Body of pancreas (tissue), 4 donors: ENCODE results near the gene METRNL.

Experiments used
- CTCF ChIP-seq, 7 experiments: fragments of 450-650 bp in 4 of 7; fragments of 200-600 bp in 3 of 7; sonication (generic) in 3 of 7; IDR thresholded peaks; one replicate each; pipeline ENCODE4 v1.5.1; 2016 to 2019; ENCODE audit warnings: antibody characterized with exemption in 7 of 7
- POLR2A ChIP-seq, 3 donors: fragments of 450-650 bp; IDR thresholded peaks; one replicate each; pipeline ENCODE4 v1.6.1; 2016; ENCODE audit warnings: antibody characterized with exemption in 3 of 3, mild to moderate bottlenecking in 2 of 3

GRCh38 chr17:83142619-83143018 is 63.2 kb downstream of the METRNL start:
- TF ChIP-seq CTCF (IDR thresholded peaks at IDR 0.05) = no peak
- TF ChIP-seq POLR2A (IDR thresholded peaks at IDR 0.05) = no peak
